ENCODE data around the gene OXSR1.
"Not testable (repeated sequence)": the region's sequence is repeated elsewhere in the genome, so short reads cannot be mapped to it uniquely, and the experiment has no call there.

The OXSR1 gene

GRCh38 chr3:38235466-38235865, 70.1 kb downstream of the OXSR1 start:
- DNase-seq: no peak

GRCh38 chr3:38238416-38239008, 73.2 kb downstream of the OXSR1 start:
- DNase-seq: no peak

- DNase-seq: not testable (repeated sequence)
Measured at GRCh38 chr3:38242812-38243211, 77.5 kb downstream of the OXSR1 start.

GRCh38 chr3:38245930-38246329, 80.6 kb downstream of the OXSR1 start:
- DNase-seq: no peak

- DNase-seq: no peak
Measured at GRCh38 chr3:38247366-38248035, 82.2 kb downstream of the OXSR1 start.

- DNase-seq: no peak
Measured at GRCh38 chr3:38250198-38250597, 84.9 kb downstream of the OXSR1 start.

- no peak for DNase-seq
Measured at GRCh38 chr3:38251197-38251596, 85.9 kb downstream of the OXSR1 start.

GRCh38 chr3:38253704-38254103, 88.4 kb downstream of the OXSR1 start:
- DNase-seq: no peak

- DNase-seq: no peak
Measured at GRCh38 chr3:38254872-38255271, 89.5 kb downstream of the OXSR1 start.

- no peak for DNase-seq
Measured at GRCh38 chr3:38255627-38256026, 90.3 kb downstream of the OXSR1 start.

- DNase-seq: no peak
Measured at GRCh38 chr3:38257583-38257982, 92.2 kb downstream of the OXSR1 start.

GRCh38 chr3:38260474-38260873, 95.1 kb downstream of the OXSR1 start:
- no peak for DNase-seq

- DNase-seq: no peak
Measured at GRCh38 chr3:38264353-38264771, 99.0 kb downstream of the OXSR1 start.

GRCh38 chr3:38264779-38265178, 99.4 kb downstream of the OXSR1 start:
- no peak for DNase-seq

- no peak for DNase-seq
Measured at GRCh38 chr3:38265604-38266307, 100.4 kb downstream of the OXSR1 start, which contains the start of gene SLC22A13. Gene SLC22A13, plus strand, starts transcription at chr3:38265812. Its CDS starts 49 bp downstream, at chr3:38265861.

- no peak for DNase-seq
Measured at GRCh38 chr3:38266810-38267209, 101.5 kb downstream of the OXSR1 start.

GRCh38 chr3:38267662-38268061, 102.3 kb downstream of the OXSR1 start:
- no peak for DNase-seq

GRCh38 chr3:38268087-38268486, 102.8 kb downstream of the OXSR1 start:
- DNase-seq: no peak

GRCh38 chr3:38268522-38268921, 103.2 kb downstream of the OXSR1 start:
- DNase-seq: no peak

GRCh38 chr3:38270606-38271005, 105.3 kb downstream of the OXSR1 start:
- no peak for DNase-seq

GRCh38 chr3:38271553-38271952, 106.2 kb downstream of the OXSR1 start:
- no peak for DNase-seq

- no peak for DNase-seq
Measured at GRCh38 chr3:38274864-38275649, 109.7 kb downstream of the OXSR1 start.

GRCh38 chr3:38275658-38276057, 110.3 kb downstream of the OXSR1 start:
- DNase-seq: no peak
